Heart right ventricle (tissue), 16 donors: ENCODE data around the gene RIMKLA. TPM values are rescaled to one million over a fixed set of nuclear protein-coding genes. Genes with fewer than 3 reads are reported as not detected.

Experiments used
- ATAC-seq, 8 donors: fragments of 200-7000 bp; cut with Tn5 transposase; one replicate each; pipeline ENCODE4 v1.9.1; 2020; ENCODE audit warnings: mild to moderate bottlenecking in 8 of 8, moderate library complexity in 8 of 8, moderate number of reproducible peaks in 1 of 8
- DNase-seq, 2 donors: peaks; one replicate each; pipeline ENCODE4 v3.0.0-alpha.2; 2020
- H3K27ac ChIP-seq, 10 donors: fragments of 200-600 bp; sonication (generic) in 2 of 10; one replicate each; pipeline versions ENCODE4 v1.5.0 to v1.8.0; 2020 to 2022; ENCODE audit warnings: mild to moderate bottlenecking in 3 of 10
- H3K27me3 ChIP-seq, 7 donors: fragments of 200-600 bp; one replicate each; pipeline ENCODE4 v1.8.0; 2021 to 2022; ENCODE audit warnings: mild to moderate bottlenecking in 2 of 7
- H3K36me3 ChIP-seq, 9 donors: fragments of 200-600 bp; sonication (generic) in 1 of 9; one replicate each; pipeline versions ENCODE4 v1.5.0 to v1.8.0; 2020 to 2022; ENCODE audit warnings: mild to moderate bottlenecking in 2 of 9
- H3K4me1 ChIP-seq, 9 donors: fragments of 200-600 bp; sonication (generic) in 1 of 9; one replicate each; pipeline versions ENCODE4 v1.5.0 to v1.8.0; 2020 to 2022; ENCODE audit warnings: mild to moderate bottlenecking in 4 of 9
- H3K4me3 ChIP-seq, 10 donors: fragments of 200-600 bp; sonication (generic) in 2 of 10; one replicate each; pipeline versions ENCODE4 v1.5.0 to v1.8.0; 2020 to 2022; ENCODE audit warnings: mild to moderate bottlenecking in 7 of 10, moderate library complexity in 2 of 10
- H3K9me3 ChIP-seq, 11 donors: fragments of 200-600 bp in 10 of 11; sonication (generic) in 2 of 11; one replicate each; pipeline versions ENCODE4 v1.5.0 to v1.8.0; 2013 to 2022; ENCODE audit warnings: mild to moderate bottlenecking in 2 of 11, control low read depth in 1 of 11, moderate library complexity in 1 of 11
- CTCF ChIP-seq, 9 donors: fragments of 200-600 bp; sonication (generic) in 2 of 9; IDR thresholded peaks; one replicate each; pipeline versions ENCODE4 v1.5.0 to v1.8.0; 2021 to 2022; ENCODE audit warnings: antibody characterized with exemption in 9 of 9, mild to moderate bottlenecking in 5 of 9, moderate library complexity in 1 of 9
- WGBS, 2 donors: extraction: QIAGEN DNeasy Blood & Tissue Kit; methylation state at CpG; one replicate each; pipeline ENCODE4 v1.1.7; 2013; ENCODE audit warnings: inconsistent platforms in 1 of 2; 5-methylcytosine and 5-hydroxymethylcytosine counted together
- intact Hi-C, 10 donors: fragments of 100-400 bp; cut with DNase I; formaldehyde crosslinking; loops; one replicate each; pipeline versions ENCODE4 v1.11.1 to v1.14.2; 2022
- polyA plus RNA-seq, 2 donors: library from polyadenylated mRNA; stranded (reverse); fragments of 200-250 nt; gene quantifications; one replicate each; pipeline ENCODE4 v1.2.3, GENCODE V29; 2013
- total RNA-seq, 10 donors: library from RNA; stranded (reverse); fragmentation: NEBNext Ultra II Directional in 3 of 10; extraction: Animal tissue kit (Norgen Biotek cat#: 25700) in 3 of 10; gene quantifications; one replicate each; pipeline versions ENCODE4 v1.2.1 to v1.2.4, GENCODE V29; 2021 to 2023
- donor health status: Arrhythmogenic right ventricular cardiomyopathy.
- donor health status: ischemic (EF 13 %, LVEDD 7.1; RV severe dilation, severe dysfunction).
- donor health status: healthy with polysubstance abuse.
- donor health status: DM: no; HTN: yes; CAD: no.
- donor health status: DM: no; HTN: no; CAD: no.
- donor health status: ischemic (EF 25% LVEDD 6.9; RV normal size, moderate dysfunction).
- donor health status: ischemic (EF 25% LVEDD 5.7; RV mildly dilated, moderate dysfunction).
- donor health status: healthy.
- donor health status: DM: yes; HTN: yes; CAD: no.
- donor health status: Ischemic cardiomyopathy.
- donor health status: ischemic (EF 35%, LVEDD 5.7; RV mildly dilated, moderate dysfunction).
- donor health status: nonischemic (EF 11% LVEDD 7.7; RV severe dilation, severe dysfunction).
- donor health status: DM: yes; HTN: yes; CAD: no.
- donor health status: PGD.
- donor health status: ischemic (EF 29% LVEDD 5.4; RV normal size, mild dysfunction).
- donor health status: nonischemic (EF 23%, LVEDD 6.1; RV moderate dilation, normal function).

Gene RIMKLA
- total and polyA plus RNA-seq, 12 donors = 0.80 to 16.7 (median 8.3) TPM

DNA sequence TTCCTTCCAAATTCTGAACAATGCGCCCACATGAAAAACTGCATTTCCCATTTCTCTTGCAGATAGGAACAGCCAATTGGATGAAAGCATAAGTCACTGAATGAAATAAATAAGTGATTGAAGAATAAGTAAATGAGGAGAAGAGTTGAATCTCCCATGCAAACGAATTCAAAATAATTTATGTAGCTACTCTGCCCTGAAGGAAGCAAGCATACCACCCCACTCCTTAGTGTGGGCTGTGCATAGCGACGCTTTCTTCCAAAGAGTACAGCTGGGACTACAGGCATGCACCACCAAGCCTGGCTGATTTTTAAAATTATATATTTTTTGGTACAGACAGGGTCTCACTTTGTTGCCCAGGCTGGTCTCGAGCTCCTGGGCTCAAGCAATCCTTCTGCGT is 16.5 kb upstream of the RIMKLA start:
- H3K27me3 ChIP-seq = peaks cover 0 to 12% (median 0%) of the 10 kb centered on the region in 7 donors
- ATAC-seq = no peak
- no peaks in the 10 kb centered on the region for H3K4me1 ChIP-seq
- no peak for TF ChIP-seq CTCF (IDR thresholded peaks at IDR 0.05)
- 87 to 88% methylated on average over 6 of the region's 6 CpGs for WGBS, 2 donors
- H3K27ac ChIP-seq = no peak overlapping the region
- no peaks in the 10 kb centered on the region for H3K9me3 ChIP-seq
- intact Hi-C loops = no loop called here
- H3K4me3 ChIP-seq = no peak overlapping the region
- DNase-seq = no peak
- H3K36me3 ChIP-seq = no peaks in the 10 kb centered on the region

DNA sequence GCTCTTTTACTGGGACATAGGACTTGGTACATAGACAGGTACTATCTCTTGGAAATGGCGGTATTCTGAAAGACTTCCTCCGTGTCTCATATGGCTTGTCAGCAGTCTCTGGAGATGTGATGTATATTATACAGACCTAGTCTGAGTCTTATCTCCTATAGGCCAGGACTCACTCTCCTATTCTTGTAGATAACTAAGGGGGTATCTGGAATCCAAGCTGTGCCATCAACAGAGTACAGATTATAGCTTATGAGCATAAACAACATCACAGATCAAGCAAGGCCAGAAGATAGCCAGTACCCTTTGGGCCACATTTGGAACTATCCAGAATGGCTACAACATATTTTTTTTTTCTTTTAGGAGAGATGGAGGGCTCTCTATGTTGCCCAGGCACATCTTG is 16.1 kb upstream of the RIMKLA start:
- Histone ChIP-seq H3K9me3 (no peaks in the 10 kb centered on the region), H3K4me1 (no peaks in the 10 kb centered on the region), H3K27ac (no peak overlapping the region), H3K4me3 (no peak overlapping the region), H3K27me3 (peaks cover 0 to 12% (median 0%) of the 10 kb centered on the region in 7 donors), H3K36me3 (no peaks in the 10 kb centered on the region)
- ATAC-seq = no peak
- no peak for DNase-seq
- intact Hi-C loops = no loop called here
- no peak for TF ChIP-seq CTCF (IDR thresholded peaks at IDR 0.05)
- WGBS, 2 donors = 40 to 46% methylated on average over 2 of the region's 2 CpGs

DNA sequence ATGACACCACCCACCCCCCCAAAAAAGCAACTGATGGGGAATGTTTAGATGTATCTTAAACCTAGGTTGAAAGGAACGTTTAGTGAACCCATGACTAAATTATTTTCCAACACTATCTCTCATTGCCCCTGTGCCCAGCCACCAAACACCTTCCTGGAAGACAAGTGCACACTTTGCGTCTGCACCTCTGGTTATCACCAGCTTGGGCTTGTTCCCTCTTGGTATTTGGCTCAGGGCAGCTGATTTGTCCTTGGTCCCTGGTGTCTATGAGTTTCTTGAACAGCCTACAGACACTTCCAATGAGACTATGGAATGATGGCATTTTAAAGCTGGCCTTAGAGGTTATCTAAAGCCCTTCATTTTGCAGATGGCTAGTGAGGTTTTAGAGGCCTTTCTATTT is 15.5 kb upstream of the RIMKLA start:
- no peak for ATAC-seq
- no peaks in the 10 kb centered on the region for H3K9me3 ChIP-seq
- H3K4me3 ChIP-seq = no peak overlapping the region
- no peak for TF ChIP-seq CTCF (IDR thresholded peaks at IDR 0.05)
- peaks cover 0 to 12% (median 0%) of the 10 kb centered on the region in 7 donors for H3K27me3 ChIP-seq
- no peak for DNase-seq
- no peak overlapping the region for H3K27ac ChIP-seq
- H3K4me1 ChIP-seq = no peaks in the 10 kb centered on the region
- WGBS, 2 donors = 42 to 51% methylated on average over 2 of the region's 2 CpGs
- H3K36me3 ChIP-seq = no peaks in the 10 kb centered on the region
- intact Hi-C loops = no loop called here

DNA sequence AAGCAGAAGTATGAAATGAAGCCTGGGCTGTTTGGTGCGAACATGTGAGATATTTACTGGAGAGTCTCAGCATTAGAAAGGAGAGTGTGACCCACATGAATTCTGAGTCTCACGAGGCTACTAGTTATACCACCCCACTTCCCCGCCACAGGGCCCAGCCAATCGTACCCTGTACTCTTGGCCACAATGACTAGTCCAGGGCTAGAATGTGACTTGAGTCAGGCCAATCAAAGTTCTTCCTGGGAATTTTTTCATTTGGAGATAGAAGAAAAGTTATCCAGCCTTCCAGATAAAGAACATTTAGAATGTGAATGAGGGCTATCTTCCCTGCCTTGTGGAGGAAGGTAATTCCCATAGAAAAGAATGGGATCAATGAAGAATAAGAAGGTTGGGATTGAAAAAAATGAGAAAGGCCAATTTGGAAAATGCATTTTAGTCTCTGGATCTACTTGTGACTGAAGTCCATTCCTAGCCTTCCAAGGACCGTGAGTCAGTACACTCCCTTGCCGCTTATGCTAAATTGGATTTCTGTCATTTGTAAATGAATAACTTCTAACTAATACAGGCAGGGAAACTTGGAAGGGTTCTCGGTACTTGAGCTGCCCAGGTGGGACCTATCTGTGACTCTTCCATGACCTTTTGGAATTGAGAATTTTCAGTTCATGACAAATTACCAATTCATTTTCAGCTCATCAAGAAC is 12.3 kb upstream of the RIMKLA start:
- no peaks in the 10 kb centered on the region for H3K4me1 ChIP-seq
- no peaks in the 10 kb centered on the region for H3K36me3 ChIP-seq
- intact Hi-C loops = no loop called here
- no peak overlapping the region for H3K27ac ChIP-seq
- 87 to 91% methylated on average over 7 of the region's 7 CpGs for WGBS, 2 donors
- ATAC-seq (no peak), DNase-seq (no peak)
- no peak overlapping the region for H3K4me3 ChIP-seq
- peaks cover 0 to 8% (median 0%) of the 10 kb centered on the region in 7 donors for H3K27me3 ChIP-seq
- no peaks in the 10 kb centered on the region for H3K9me3 ChIP-seq
- TF ChIP-seq CTCF (IDR thresholded peaks at IDR 0.05) = no peak
